Measurements from ENCODE around the gene RITA1. TPM values are rescaled to one million over a fixed set of nuclear protein-coding genes. Genes with fewer than 3 reads are reported as not detected.
A peak's percentile ranks its signal among the peaks of the same experiment; 100 is the strongest.

The RITA1 gene
- total and polyA plus RNA-seq, 10 of the 15 experiments (the other 5 are each of a cell fraction or from before 2014, with no cell fraction given) = 2.3 to 39.9 (median 24.8) TPM

- no peak overlapping the region for H2AFZ ChIP-seq (ENCODE audit: control insufficient read depth, low read depth, low read length)
- TF ChIP-seq NRF1 (conservative IDR thresholded peaks at IDR 0.05; ENCODE audit: low read depth, low read length) (no peak), RCOR1 (conservative IDR thresholded peaks at IDR 0.05; ENCODE audit: low read depth, low read length) (no peak), MXI1 (IDR thresholded peaks at IDR 0.05; ENCODE audit: low read depth, low read length) (0 out of 2 replicates have a peak, but pooled peaks have one; percentile 4), SRF (IDR thresholded peaks at IDR 0.05; ENCODE audit: low read depth in 2 of 2, low read length in 2 of 2) (peak in 1 of 2 experiments; percentile 43; a peak in 1 of 4 replicates), YY1 (IDR thresholded peaks at IDR 0.05; ENCODE audit: low read depth, low read length) (no peak), PAX5 (IDR thresholded peaks at IDR 0.05; ENCODE audit: borderline replicate concordance, low read depth, low read length) (peak; percentile 28; the same call in 1 of the 2 replicates), GATAD2B (conservative IDR thresholded peaks at IDR 0.05; ENCODE audit: low read depth) (0 out of 2 replicates have a peak, but pooled peaks have one; percentile 21), POLR2AphosphoS2 (IDR thresholded peaks at IDR 0.05; ENCODE audit: low read depth, low read length) (no peak)
- H3K79me2 ChIP-seq (ENCODE audit: control insufficient read depth, insufficient read depth, low read length) = peaks cover 47% of the 10 kb centered on the region
- H3K9ac ChIP-seq (ENCODE audit: control insufficient read depth, insufficient read depth, low read length) = peak overlapping the region; percentile 97; the same call in 1 of the 2 replicates
- SMC1A ChIA-PET (ENCODE audit: uncharacterized antibody, unreplicated experiment) = interaction anchor here (0.8 to 4.4 kb wide), 15 partner anchors 8 to 238 kb away, joined by 3 to 24 read pairs (median 4); partner anchors contain the start of genes SDSL and SLC8B1
- WGBS (ENCODE audit: insufficient coverage, insufficient replicate concordance, low lambda C conversion rate, missing lambda C conversion rate) = 79% methylated on average over 16 of the region's 16 CpGs
- POLR2A ChIA-PET = interaction anchor here (0.6 to 2.9 kb wide), 6 partner anchors 18 to 45 kb away, joined by 3 to 21 read pairs (median 3); partner anchors contain the start of gene TPCN1
- H3K36me3 ChIP-seq (ENCODE audit: control insufficient read depth in 2 of 2, insufficient read depth in 2 of 2, low read length in 1 of 2) = peaks cover 5 to 18% of the 10 kb centered on the region in 2 experiments
- in situ Hi-C loops (cut with MboI) = no loop called here
- RAD21 ChIA-PET (ENCODE audit: unreplicated experiment) = interaction anchor here (0.5 to 2.4 kb wide), 19 partner anchors 9 to 1089 kb away, joined by 3 to 10 read pairs (median 4); partner anchors contain the start of genes SDSL and SLC8B1
- CTCF ChIA-PET = interaction anchor here (0.6 to 3.9 kb wide), 15 partner anchors 9 to 239 kb away, joined by 3 to 24 read pairs (median 4); partner anchors contain the start of gene SLC8B1
- H3K4me2 ChIP-seq (ENCODE audit: control insufficient read depth, insufficient read depth) = peak overlapping the region; percentile 93
- H3K9me3 ChIP-seq (replicated peaks; ENCODE audit: control insufficient read depth, insufficient read depth, low read length) = no peaks in the 10 kb centered on the region
- peaks cover 9% of the 10 kb centered on the region for H3K4me1 ChIP-seq (ENCODE audit: control insufficient read depth, insufficient read depth, low read length)
- no peaks in the 10 kb centered on the region for H4K20me1 ChIP-seq (ENCODE audit: control insufficient read depth, insufficient read depth)
- FAIRE-seq = no peak
- H3K27ac ChIP-seq (ENCODE audit: control insufficient read depth, insufficient read depth) = 0 out of 2 replicates have a peak overlapping the region, but pooled peaks have one; percentile 18
- no peak for DNase-seq (ENCODE audit: low read depth, low spot score)
- ATAC-seq = no peak
- H3K27me3 ChIP-seq (replicated peaks in 1 of 2; ENCODE audit: control insufficient read depth in 2 of 2, insufficient read depth in 2 of 2, low read length in 1 of 2) = no peaks in the 10 kb centered on the region
- BruUV-seq (replicated peaks) = no TSS peak
- intact Hi-C loops (cut with micrococcal nuclease; ENCODE audit: unreplicated experiment) = loop anchor here (2.0 to 5.0 kb wide), 3 partner anchors 22 to 236 kb away; partner anchors contain the start of genes SDSL and TPCN1
- peak overlapping the region; percentile 86 for H3K4me3 ChIP-seq
Observed at GRCh38 chr12:113186666-113187325, 1.3 kb downstream of the RITA1 start.
